ENCODE data around the gene TNS2. TPM values are rescaled to one million over a fixed set of nuclear protein-coding genes. Genes with fewer than 3 reads are reported as not detected.

TNS2 gene
- total and polyA plus RNA-seq, 2 of the 13 experiments (the other 11 are each of a cell fraction or from before 2014, with no cell fraction given): 8.9 to 20.4 TPM

DNA sequence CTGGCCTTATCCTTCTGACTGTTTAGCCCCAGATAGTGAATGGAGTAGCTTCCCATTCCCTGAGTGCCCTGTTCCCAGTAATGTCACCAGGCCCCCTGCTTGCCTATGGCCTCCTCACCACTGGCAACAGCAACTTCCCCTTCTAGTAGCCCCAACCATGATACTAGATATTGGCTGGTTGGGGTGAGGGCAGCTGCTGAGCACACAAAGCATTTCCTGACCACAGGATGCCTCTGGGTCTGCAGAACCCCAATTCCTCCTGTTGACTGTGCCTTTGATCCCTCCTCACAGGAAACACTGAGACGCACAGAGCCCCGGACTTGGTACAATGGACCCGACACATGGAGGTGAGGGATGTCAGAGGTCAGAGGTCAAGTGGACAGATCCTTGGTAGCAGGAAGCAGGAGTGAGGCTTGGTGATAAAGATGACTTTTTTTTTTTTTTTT is 54.0 kb downstream of the TNS2 start (continued):
- TF ChIP-seq RFXAP (CRISPR knock-in tag; IDR thresholded peaks at IDR 0.05; ENCODE audit: borderline replicate concordance) (no peak; the same call in 1 of the 2 replicates), ESRRA (CRISPR knock-in tag; IDR thresholded peaks at IDR 0.05; ENCODE audit: low read depth) (peak; percentile 93), ZNF224 (CRISPR knock-in tag; IDR thresholded peaks at IDR 0.05) (no peak), TBX2 (CRISPR knock-in tag; IDR thresholded peaks at IDR 0.05; ENCODE audit: borderline replicate concordance) (peak; percentile 48), ZNF569 (CRISPR knock-in tag; IDR thresholded peaks at IDR 0.05; ENCODE audit: borderline replicate concordance) (no peak), YY1 (IDR thresholded peaks at IDR 0.05; ENCODE audit: insufficient read depth, insufficient replicate concordance, low read depth, low read length) (peak; percentile 24), ZNF354B (CRISPR knock-in tag; IDR thresholded peaks at IDR 0.05) (no peak), ZSCAN12 (CRISPR knock-in tag; IDR thresholded peaks at IDR 0.05) (no peak), ZNF670 (CRISPR knock-in tag; IDR thresholded peaks at IDR 0.05; ENCODE audit: borderline replicate concordance) (no peak), HOXA7 (CRISPR knock-in tag; IDR thresholded peaks at IDR 0.05) (no peak), FOXC1 (CRISPR knock-in tag; IDR thresholded peaks at IDR 0.05; ENCODE audit: borderline replicate concordance) (no peak), HES4 (CRISPR knock-in tag; IDR thresholded peaks at IDR 0.05; ENCODE audit: borderline replicate concordance) (no peak), HMG20B (CRISPR knock-in tag; conservative IDR thresholded peaks at IDR 0.05) (no peak), NFE2L1 (CRISPR knock-in tag; IDR thresholded peaks at IDR 0.05; ENCODE audit: borderline replicate concordance) (no peak), NR3C1 (CRISPR knock-in tag; IDR thresholded peaks at IDR 0.05) (no peak), NFYB (CRISPR knock-in tag; IDR thresholded peaks at IDR 0.05) (no peak), ATF7-NPFF (CRISPR knock-in tag; IDR thresholded peaks at IDR 0.05; ENCODE audit: low read depth) (no peak)
- TF ChIP-seq, protein P1, sequence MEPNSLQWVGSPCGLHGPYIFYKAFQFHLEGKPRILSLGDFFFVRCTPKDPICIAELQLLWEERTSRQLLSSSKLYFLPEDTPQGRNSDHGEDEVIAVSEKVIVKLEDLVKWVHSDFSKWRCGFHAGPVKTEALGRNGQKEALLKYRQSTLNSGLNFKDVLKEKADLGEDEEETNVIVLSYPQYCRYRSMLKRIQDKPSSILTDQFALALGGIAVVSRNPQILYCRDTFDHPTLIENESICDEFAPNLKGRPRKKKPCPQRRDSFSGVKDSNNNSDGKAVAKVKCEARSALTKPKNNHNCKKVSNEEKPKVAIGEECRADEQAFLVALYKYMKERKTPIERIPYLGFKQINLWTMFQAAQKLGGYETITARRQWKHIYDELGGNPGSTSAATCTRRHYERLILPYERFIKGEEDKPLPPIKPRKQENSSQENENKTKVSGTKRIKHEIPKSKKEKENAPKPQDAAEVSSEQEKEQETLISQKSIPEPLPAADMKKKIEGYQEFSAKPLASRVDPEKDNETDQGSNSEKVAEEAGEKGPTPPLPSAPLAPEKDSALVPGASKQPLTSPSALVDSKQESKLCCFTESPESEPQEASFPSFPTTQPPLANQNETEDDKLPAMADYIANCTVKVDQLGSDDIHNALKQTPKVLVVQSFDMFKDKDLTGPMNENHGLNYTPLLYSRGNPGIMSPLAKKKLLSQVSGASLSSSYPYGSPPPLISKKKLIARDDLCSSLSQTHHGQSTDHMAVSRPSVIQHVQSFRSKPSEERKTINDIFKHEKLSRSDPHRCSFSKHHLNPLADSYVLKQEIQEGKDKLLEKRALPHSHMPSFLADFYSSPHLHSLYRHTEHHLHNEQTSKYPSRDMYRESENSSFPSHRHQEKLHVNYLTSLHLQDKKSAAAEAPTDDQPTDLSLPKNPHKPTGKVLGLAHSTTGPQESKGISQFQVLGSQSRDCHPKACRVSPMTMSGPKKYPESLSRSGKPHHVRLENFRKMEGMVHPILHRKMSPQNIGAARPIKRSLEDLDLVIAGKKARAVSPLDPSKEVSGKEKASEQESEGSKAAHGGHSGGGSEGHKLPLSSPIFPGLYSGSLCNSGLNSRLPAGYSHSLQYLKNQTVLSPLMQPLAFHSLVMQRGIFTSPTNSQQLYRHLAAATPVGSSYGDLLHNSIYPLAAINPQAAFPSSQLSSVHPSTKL (CRISPR knock-in tag; IDR thresholded peaks at IDR 0.05): peak; percentile 71
- TF ChIP-seq, protein P2, sequence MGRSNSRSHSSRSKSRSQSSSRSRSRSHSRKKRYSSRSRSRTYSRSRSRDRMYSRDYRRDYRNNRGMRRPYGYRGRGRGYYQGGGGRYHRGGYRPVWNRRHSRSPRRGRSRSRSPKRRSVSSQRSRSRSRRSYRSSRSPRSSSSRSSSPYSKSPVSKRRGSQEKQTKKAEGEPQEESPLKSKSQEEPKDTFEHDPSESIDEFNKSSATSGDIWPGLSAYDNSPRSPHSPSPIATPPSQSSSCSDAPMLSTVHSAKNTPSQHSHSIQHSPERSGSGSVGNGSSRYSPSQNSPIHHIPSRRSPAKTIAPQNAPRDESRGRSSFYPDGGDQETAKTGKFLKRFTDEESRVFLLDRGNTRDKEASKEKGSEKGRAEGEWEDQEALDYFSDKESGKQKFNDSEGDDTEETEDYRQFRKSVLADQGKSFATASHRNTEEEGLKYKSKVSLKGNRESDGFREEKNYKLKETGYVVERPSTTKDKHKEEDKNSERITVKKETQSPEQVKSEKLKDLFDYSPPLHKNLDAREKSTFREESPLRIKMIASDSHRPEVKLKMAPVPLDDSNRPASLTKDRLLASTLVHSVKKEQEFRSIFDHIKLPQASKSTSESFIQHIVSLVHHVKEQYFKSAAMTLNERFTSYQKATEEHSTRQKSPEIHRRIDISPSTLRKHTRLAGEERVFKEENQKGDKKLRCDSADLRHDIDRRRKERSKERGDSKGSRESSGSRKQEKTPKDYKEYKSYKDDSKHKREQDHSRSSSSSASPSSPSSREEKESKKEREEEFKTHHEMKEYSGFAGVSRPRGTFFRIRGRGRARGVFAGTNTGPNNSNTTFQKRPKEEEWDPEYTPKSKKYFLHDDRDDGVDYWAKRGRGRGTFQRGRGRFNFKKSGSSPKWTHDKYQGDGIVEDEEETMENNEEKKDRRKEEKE (IDR thresholded peaks at IDR 0.05): no peak
- TF ChIP-seq, protein P3, sequence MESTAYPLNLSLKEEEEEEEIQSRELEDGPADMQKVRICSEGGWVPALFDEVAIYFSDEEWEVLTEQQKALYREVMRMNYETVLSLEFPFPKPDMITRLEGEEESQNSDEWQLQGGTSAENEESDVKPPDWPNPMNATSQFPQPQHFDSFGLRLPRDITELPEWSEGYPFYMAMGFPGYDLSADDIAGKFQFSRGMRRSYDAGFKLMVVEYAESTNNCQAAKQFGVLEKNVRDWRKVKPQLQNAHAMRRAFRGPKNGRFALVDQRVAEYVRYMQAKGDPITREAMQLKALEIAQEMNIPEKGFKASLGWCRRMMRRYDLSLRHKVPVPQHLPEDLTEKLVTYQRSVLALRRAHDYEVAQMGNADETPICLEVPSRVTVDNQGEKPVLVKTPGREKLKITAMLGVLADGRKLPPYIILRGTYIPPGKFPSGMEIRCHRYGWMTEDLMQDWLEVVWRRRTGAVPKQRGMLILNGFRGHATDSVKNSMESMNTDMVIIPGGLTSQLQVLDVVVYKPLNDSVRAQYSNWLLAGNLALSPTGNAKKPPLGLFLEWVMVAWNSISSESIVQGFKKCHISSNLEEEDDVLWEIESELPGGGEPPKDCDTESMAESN (CRISPR knock-in tag; conservative IDR thresholded peaks at IDR 0.05): no peak; the same call in 1 of the 2 replicates
- TF ChIP-seq, protein P4, sequence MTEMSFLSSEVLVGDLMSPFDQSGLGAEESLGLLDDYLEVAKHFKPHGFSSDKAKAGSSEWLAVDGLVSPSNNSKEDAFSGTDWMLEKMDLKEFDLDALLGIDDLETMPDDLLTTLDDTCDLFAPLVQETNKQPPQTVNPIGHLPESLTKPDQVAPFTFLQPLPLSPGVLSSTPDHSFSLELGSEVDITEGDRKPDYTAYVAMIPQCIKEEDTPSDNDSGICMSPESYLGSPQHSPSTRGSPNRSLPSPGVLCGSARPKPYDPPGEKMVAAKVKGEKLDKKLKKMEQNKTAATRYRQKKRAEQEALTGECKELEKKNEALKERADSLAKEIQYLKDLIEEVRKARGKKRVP (CRISPR knock-in tag; IDR thresholded peaks at IDR 0.05): no peak

All from HepG2 (cell line).